HepG2 (cell line): ENCODE measurements around the gene GOLGA3.

Experiments used
- BHLHE40 ChIP-seq: IDR thresholded peaks from 2 replicates; pipeline ENCODE4 v1.6.1; 2011; ENCODE audit warnings: low read length, improper control_type of control experiment
- IRF2 ChIP-seq: IDR thresholded peaks from 2 replicates; pipeline ENCODE4 v1.6.1; 2018; ENCODE audit warnings: missing genetic modification reagents, missing compliant biosample characterization
- NCOA2 ChIP-seq: sonication (generic); formaldehyde crosslinking; IDR thresholded peaks from 2 replicates; pipeline ENCODE4 v1.8.0; 2022; ENCODE audit warnings: inconsistent platforms
- RBM39 ChIP-seq: fragments of 200-400 bp; formaldehyde crosslinking; IDR thresholded peaks from one replicate; pipeline ENCODE4 v1.6.1; 2018; ENCODE audit warnings: antibody characterized with exemption, mild to moderate bottlenecking, low read depth, low read length; ENCODE audit not compliant: poor library complexity, severe bottlenecking
- SP2 ChIP-seq: sonication (generic); formaldehyde crosslinking; IDR thresholded peaks from 2 replicates; pipeline ENCODE4 v1.5.1; 2020; ENCODE audit warnings: mild to moderate bottlenecking, missing genetic modification reagents
- TARDBP ChIP-seq: sonication (generic); formaldehyde crosslinking; IDR thresholded peaks from 2 replicates; pipeline ENCODE4 v1.8.0; 2022; ENCODE audit warnings: mild to moderate bottlenecking, missing genetic modification reagents
- TF ChIP-seq, protein P1 (sequence below): sonication (generic); formaldehyde crosslinking; IDR thresholded peaks from 2 replicates; pipeline ENCODE4 v1.4.0; 2020; ENCODE audit warnings: mild to moderate bottlenecking, missing genetic modification reagents

- TF ChIP-seq IRF2 (peak; percentile 73), TARDBP (CRISPR knock-in tag) (peak; percentile 53), BHLHE40 (no peak), SP2 (peak; percentile 69; the same call in 1 of the 2 replicates), RBM39 (no peak), NCOA2 (CRISPR knock-in tag) (no peak; the same call in 1 of the 2 replicates)
- TF ChIP-seq, protein P1, sequence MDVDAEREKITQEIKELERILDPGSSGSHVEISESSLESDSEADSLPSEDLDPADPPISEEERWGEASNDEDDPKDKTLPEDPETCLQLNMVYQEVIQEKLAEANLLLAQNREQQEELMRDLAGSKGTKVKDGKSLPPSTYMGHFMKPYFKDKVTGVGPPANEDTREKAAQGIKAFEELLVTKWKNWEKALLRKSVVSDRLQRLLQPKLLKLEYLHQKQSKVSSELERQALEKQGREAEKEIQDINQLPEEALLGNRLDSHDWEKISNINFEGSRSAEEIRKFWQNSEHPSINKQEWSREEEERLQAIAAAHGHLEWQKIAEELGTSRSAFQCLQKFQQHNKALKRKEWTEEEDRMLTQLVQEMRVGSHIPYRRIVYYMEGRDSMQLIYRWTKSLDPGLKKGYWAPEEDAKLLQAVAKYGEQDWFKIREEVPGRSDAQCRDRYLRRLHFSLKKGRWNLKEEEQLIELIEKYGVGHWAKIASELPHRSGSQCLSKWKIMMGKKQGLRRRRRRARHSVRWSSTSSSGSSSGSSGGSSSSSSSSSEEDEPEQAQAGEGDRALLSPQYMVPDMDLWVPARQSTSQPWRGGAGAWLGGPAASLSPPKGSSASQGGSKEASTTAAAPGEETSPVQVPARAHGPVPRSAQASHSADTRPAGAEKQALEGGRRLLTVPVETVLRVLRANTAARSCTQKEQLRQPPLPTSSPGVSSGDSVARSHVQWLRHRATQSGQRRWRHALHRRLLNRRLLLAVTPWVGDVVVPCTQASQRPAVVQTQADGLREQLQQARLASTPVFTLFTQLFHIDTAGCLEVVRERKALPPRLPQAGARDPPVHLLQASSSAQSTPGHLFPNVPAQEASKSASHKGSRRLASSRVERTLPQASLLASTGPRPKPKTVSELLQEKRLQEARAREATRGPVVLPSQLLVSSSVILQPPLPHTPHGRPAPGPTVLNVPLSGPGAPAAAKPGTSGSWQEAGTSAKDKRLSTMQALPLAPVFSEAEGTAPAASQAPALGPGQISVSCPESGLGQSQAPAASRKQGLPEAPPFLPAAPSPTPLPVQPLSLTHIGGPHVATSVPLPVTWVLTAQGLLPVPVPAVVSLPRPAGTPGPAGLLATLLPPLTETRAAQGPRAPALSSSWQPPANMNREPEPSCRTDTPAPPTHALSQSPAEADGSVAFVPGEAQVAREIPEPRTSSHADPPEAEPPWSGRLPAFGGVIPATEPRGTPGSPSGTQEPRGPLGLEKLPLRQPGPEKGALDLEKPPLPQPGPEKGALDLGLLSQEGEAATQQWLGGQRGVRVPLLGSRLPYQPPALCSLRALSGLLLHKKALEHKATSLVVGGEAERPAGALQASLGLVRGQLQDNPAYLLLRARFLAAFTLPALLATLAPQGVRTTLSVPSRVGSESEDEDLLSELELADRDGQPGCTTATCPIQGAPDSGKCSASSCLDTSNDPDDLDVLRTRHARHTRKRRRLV = peak; percentile 62; the same call in 1 of the 2 replicates
Measured at GRCh38 chr12:132828706-132829534, at the start of gene GOLGA3.
